CD14-positive monocyte (primary cell): ENCODE measurements around the gene WASHC4. TPM values are rescaled to one million over a fixed set of nuclear protein-coding genes. Genes with fewer than 3 reads are reported as not detected.

Experiments used
- DNase-seq, 3 donors: peaks; one replicate each; pipeline ENCODE4 v3.0.0-alpha.2; 2011 to 2022
- H2AFZ ChIP-seq: 2 replicates; pipeline ENCODE4 v1.6.0; 2012; ENCODE audit warnings: mild to moderate bottlenecking, low read depth, low read length, inconsistent platforms; ENCODE audit not compliant: insufficient read depth, poor library complexity, severe bottlenecking
- H3K27ac ChIP-seq, 2 donors: 1 replicate in 1 of 2; 2 replicates in 1 of 2; pipeline ENCODE4 v1.5.1; 2012 to 2013; ENCODE audit warnings: low read length in 2 of 2, control low read depth in 1 of 2, inconsistent platforms in 1 of 2, low read depth in 1 of 2, mild to moderate bottlenecking in 1 of 2
- H3K27me3 ChIP-seq, 2 donors: one replicate each; pipeline versions ENCODE4 v1.6.0 to v1.6.1; 2011 to 2013; ENCODE audit warnings: low read length in 2 of 2; ENCODE audit not compliant: control insufficient read depth in 2 of 2, insufficient read depth in 2 of 2
- H3K36me3 ChIP-seq, 2 donors: replicated peaks in 1 of 2; 1 replicate in 1 of 2; 2 replicates in 1 of 2; pipeline versions ENCODE4 v1.5.1 to v1.6.1; 2012 to 2013; ENCODE audit warnings: low read length in 2 of 2, control low read depth in 1 of 2, inconsistent platforms in 1 of 2, mild to moderate bottlenecking in 1 of 2; ENCODE audit not compliant: insufficient read depth in 2 of 2, control insufficient read depth in 1 of 2
- H3K4me1 ChIP-seq, 2 donors: 1 replicate in 1 of 2; 2 replicates in 1 of 2; pipeline versions ENCODE4 v1.5.1 to v1.6.1; 2012 to 2013; ENCODE audit warnings: low read length in 2 of 2, control low read depth in 1 of 2, inconsistent platforms in 1 of 2, mild to moderate bottlenecking in 1 of 2, moderate library complexity in 1 of 2; ENCODE audit not compliant: insufficient read depth in 2 of 2, control insufficient read depth in 1 of 2
- H3K4me2 ChIP-seq: replicated peaks from 2 replicates; pipeline ENCODE3; 2012; ENCODE audit warnings: low read length, moderate library complexity, mild to moderate bottlenecking; ENCODE audit not compliant: poor library complexity, severe bottlenecking; ENCODE audit errors: extremely low read depth
- H3K4me3 ChIP-seq, 3 experiments: fragments of 200-600 bp in 1 of 3; sonication (generic) in 1 of 3; replicated peaks in 1 of 3; 1 replicate in 2 of 3; 2 replicates in 1 of 3; pipeline ENCODE4 v1.5.1; 2011 to 2013; ENCODE audit warnings: low read length in 3 of 3, mild to moderate bottlenecking in 3 of 3, control low read depth in 2 of 3, low read depth in 2 of 3, inconsistent platforms in 1 of 3, moderate library complexity in 1 of 3
- H3K79me2 ChIP-seq: 2 replicates; pipeline ENCODE4 v1.6.0; 2012; ENCODE audit warnings: mild to moderate bottlenecking, control low read depth, inconsistent platforms, low read length, moderate library complexity; ENCODE audit not compliant: insufficient read depth
- H3K9ac ChIP-seq: 2 replicates; pipeline ENCODE4 v1.6.0; 2017; ENCODE audit warnings: low read length, mild to moderate bottlenecking; ENCODE audit not compliant: insufficient read depth, poor library complexity, severe bottlenecking
- H3K9me3 ChIP-seq, 2 donors: replicated peaks in 1 of 2; 1 replicate in 1 of 2; 2 replicates in 1 of 2; pipeline versions ENCODE4 v1.5.1 to v1.6.1; 2012 to 2013; ENCODE audit warnings: low read length in 2 of 2, control low read depth in 1 of 2; ENCODE audit not compliant: control insufficient read depth in 1 of 2, insufficient read depth in 1 of 2
- H4K20me1 ChIP-seq: 2 replicates; pipeline ENCODE4 v1.6.0; 2012; ENCODE audit warnings: mild to moderate bottlenecking, low read length, control low read depth, moderate library complexity; ENCODE audit not compliant: insufficient read depth
- H3K27ac Mint-ChIP-seq, 7 donors: one replicate each; pipeline ENCODE4 v1.8.0; 2020; ENCODE audit warnings: mild to moderate bottlenecking in 7 of 7, mixed read lengths in 7 of 7, moderate library complexity in 6 of 7, inconsistent platforms in 2 of 7
- H3K27me3 Mint-ChIP-seq, 3 donors: one replicate each; pipeline ENCODE4 v1.8.0; 2021 to 2022; ENCODE audit warnings: low read depth in 3 of 3, mild to moderate bottlenecking in 3 of 3, mixed read lengths in 3 of 3, moderate library complexity in 3 of 3, inconsistent platforms in 1 of 3
- H3K36me3 Mint-ChIP-seq, 2 donors: one replicate each; pipeline ENCODE4 v1.8.0; 2020; ENCODE audit warnings: mixed read lengths in 2 of 2, inconsistent platforms in 1 of 2, mild to moderate bottlenecking in 1 of 2
- H3K4me1 Mint-ChIP-seq: one replicate; pipeline ENCODE4 v1.8.0; 2020; ENCODE audit warnings: mild to moderate bottlenecking, mixed read lengths
- H3K4me3 Mint-ChIP-seq, 2 donors: one replicate each; pipeline ENCODE4 v1.8.0; 2020; ENCODE audit warnings: mild to moderate bottlenecking in 2 of 2, mixed read lengths in 2 of 2, moderate library complexity in 1 of 2
- H3K9me3 Mint-ChIP-seq, 7 donors: one replicate each; pipeline ENCODE4 v1.8.0; 2020 to 2022; ENCODE audit warnings: mixed read lengths in 7 of 7, mild to moderate bottlenecking in 6 of 7, moderate library complexity in 6 of 7, inconsistent platforms in 2 of 7
- WGBS: methylation state at CpG from one replicate; pipeline ENCODE4 v1.1.5; 2013; ENCODE audit warnings: missing lambda C conversion rate; ENCODE audit not compliant: insufficient coverage; 5-methylcytosine and 5-hydroxymethylcytosine counted together
- intact Hi-C, 2 donors: fragments of 100-400 bp; cut with micrococcal nuclease; formaldehyde crosslinking; loops; one replicate each; pipeline versions ENCODE4 v1.15.0 to v1.15.1; 2023
- polyA plus RNA-seq, 3 donors: library from polyadenylated mRNA; depleted of rRNA in 1 of 3; unstranded in 2 of 3; stranded (reverse) in 1 of 3; fragments of 300-500 nt in 2 of 3; fragments of >200 nt in 1 of 3; fragmentation: Illumina TruSeq in 2 of 3; gene quantifications; 1 replicate in 2 of 3; 2 replicates in 1 of 3; pipeline ENCODE4 v1.2.3, GENCODE V29; 2012 to 2021
- TF ChIP-seq, protein P1 (sequence below): fragments of 200-600 bp; IDR thresholded peaks from one replicate; pipeline ENCODE4 v1.8.0; 2022; ENCODE audit warnings: antibody characterized with exemption, mild to moderate bottlenecking

The WASHC4 gene
- polyA plus RNA-seq, 3 donors, result 62.6 to 95.3 (median 69.0) TPM

DNA sequence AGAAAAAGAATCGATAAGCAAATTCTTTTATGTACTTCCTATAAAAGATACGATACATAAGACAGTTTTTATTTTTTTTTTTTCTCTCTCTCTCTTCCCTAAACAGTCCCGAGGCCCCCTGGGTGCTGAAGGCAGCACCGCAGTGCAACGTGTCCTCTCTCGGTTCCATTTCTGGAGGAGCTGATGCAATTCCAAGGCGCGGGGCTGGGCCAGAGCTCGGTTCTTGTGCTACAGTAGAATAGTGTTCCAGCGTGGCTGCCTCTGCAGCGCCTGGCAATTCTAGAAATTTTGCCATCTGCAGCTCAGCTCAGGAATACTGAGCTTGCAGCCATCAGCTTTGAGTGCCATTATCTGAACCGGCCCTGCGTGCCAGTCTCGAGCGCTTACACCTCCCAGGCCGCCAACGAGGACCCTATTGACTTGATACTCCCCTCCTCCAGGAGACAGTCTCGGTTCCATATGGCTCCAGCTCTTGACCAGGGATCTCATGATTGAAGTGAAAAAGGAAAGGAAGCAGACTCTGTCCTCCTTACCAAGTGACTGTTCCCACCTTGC is 23.9 kb upstream of the WASHC4 start:
- peaks cover 8% of the 10 kb centered on the region for H3K4me1 Mint-ChIP-seq
- no peaks in the 10 kb centered on the region for H3K36me3 Mint-ChIP-seq
- no peaks in the 10 kb centered on the region for H3K9me3 ChIP-seq
- peaks cover under 1 to 6% (median 4%) of the 10 kb centered on the region in 3 donors for H3K27me3 Mint-ChIP-seq
- 3% methylated on average over 9 of the region's 18 CpGs for WGBS
- peak overlapping the region; percentile 81 for H2AFZ ChIP-seq
- H3K27ac Mint-ChIP-seq, result peak overlapping the region in 2 of 7 donors; percentile 40 to 63
- peak; percentile 17 to 40 (median 37) for DNase-seq
- peaks cover 0 to 9% (median 6%) of the 10 kb centered on the region in 7 donors for H3K9me3 Mint-ChIP-seq
- H3K9ac ChIP-seq, result peak overlapping the region; percentile 56
- no peaks in the 10 kb centered on the region for H4K20me1 ChIP-seq
- H3K4me1 ChIP-seq, result peaks cover 8 to 19% of the 10 kb centered on the region in 2 donors
- no peak overlapping the region for H3K27ac ChIP-seq
- H3K27me3 ChIP-seq, result peaks cover 0 to 3% of the 10 kb centered on the region in 2 donors
- H3K4me3 ChIP-seq, result peak overlapping the region; percentile 33 to 81 (median 48)
- intact Hi-C loops, result no loop called here
- H3K36me3 ChIP-seq, result no peaks in the 10 kb centered on the region
- H3K79me2 ChIP-seq, result no peaks in the 10 kb centered on the region
- peak overlapping the region; percentile 92 for H3K4me2 ChIP-seq
- TF ChIP-seq, protein P1, sequence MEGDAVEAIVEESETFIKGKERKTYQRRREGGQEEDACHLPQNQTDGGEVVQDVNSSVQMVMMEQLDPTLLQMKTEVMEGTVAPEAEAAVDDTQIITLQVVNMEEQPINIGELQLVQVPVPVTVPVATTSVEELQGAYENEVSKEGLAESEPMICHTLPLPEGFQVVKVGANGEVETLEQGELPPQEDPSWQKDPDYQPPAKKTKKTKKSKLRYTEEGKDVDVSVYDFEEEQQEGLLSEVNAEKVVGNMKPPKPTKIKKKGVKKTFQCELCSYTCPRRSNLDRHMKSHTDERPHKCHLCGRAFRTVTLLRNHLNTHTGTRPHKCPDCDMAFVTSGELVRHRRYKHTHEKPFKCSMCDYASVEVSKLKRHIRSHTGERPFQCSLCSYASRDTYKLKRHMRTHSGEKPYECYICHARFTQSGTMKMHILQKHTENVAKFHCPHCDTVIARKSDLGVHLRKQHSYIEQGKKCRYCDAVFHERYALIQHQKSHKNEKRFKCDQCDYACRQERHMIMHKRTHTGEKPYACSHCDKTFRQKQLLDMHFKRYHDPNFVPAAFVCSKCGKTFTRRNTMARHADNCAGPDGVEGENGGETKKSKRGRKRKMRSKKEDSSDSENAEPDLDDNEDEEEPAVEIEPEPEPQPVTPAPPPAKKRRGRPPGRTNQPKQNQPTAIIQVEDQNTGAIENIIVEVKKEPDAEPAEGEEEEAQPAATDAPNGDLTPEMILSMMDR, result no peak
- peak overlapping the region; percentile 84 to 95 for H3K4me3 Mint-ChIP-seq

DNA sequence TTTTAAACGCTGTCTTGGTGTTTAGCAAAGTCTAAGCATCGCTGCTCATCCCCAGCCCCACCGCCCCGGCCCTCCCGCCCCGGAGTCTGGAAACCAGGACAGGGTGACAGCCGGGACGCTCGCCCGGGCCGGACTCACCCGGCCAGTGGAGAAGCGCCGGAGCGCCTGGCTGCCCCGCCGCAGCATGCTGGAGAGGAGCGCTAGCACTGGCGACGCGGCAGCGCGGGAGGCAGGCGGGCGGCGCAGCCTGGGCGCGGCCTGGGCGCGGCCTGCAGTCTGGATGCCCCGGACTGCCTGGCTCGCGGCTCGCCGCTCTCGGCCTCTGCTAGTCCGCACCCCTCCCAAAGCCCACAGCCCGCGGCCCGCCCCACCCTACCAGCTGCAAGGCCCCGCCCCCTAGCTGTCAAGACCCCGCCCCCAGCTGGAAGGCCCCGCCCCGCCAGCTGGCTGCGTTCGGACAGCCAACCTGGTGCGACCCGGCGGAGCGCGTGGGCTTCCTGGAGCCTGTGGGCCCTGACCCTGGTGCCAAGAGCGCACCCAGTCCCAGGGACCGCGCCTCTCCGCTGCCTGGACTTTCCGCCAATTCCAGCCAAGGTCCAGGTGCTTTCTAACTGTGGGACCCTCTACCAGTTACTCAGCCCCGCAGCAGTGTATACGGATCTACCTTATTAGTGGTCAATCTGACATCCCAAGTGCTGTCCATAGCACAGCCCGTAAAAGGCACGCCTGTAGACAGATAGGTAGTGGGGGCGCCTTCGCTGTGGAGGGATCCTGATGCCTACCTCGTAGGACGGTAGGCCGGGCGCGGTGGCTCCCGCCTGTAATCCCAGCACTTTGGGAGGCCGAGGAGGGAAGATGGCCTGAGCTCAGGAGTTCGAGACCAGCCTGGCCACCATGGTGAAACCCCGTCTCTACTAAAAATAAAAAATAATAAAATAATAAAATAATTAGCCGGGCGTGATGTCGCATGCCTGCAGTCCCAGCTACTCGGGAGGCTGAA is 23.0 kb upstream of the WASHC4 start, which contains the start of gene ALDH1L2:
Gene ALDH1L2, minus strand, starts transcription at position 208 of the 1,000 bp plus-strand sequence. Its CDS starts 22 bp downstream, at position 186.
- TF ChIP-seq, protein P1, result no peak
- peak within 1 kb of the TSS; percentile 84 to 95 for H3K4me3 Mint-ChIP-seq
- no peak within 1 kb of the TSS for H3K27ac ChIP-seq
- peak within 1 kb of the TSS; percentile 81 for H2AFZ ChIP-seq
- no peaks in the 10 kb centered on the region for H3K36me3 ChIP-seq
- H3K27ac Mint-ChIP-seq, result peak within 1 kb of the TSS in 2 of 7 donors; percentile 40 to 63
- no peaks in the 10 kb centered on the region for H3K36me3 Mint-ChIP-seq
- peak within 1 kb of the TSS; percentile 33 to 81 (median 48) for H3K4me3 ChIP-seq
- peaks cover 1 to 5% (median 4%) of the 10 kb centered on the region in 3 donors for H3K27me3 Mint-ChIP-seq
- H3K79me2 ChIP-seq, result no peaks in the 10 kb centered on the region
- peak; percentile 56 to 68 (median 59) for DNase-seq
- intact Hi-C loops, result no loop called here
- H3K4me2 ChIP-seq, result peak within 1 kb of the TSS; percentile 92
- peak within 1 kb of the TSS; percentile 56 for H3K9ac ChIP-seq
- 22% methylated on average over 68 of the region's 75 CpGs for WGBS
- H3K4me1 ChIP-seq, result peaks cover 8 to 19% of the 10 kb centered on the region in 2 donors
- H3K4me1 Mint-ChIP-seq, result peaks cover 8% of the 10 kb centered on the region
- H3K27me3 ChIP-seq, result peaks cover 0 to 3% of the 10 kb centered on the region in 2 donors
- no peaks in the 10 kb centered on the region for H3K9me3 ChIP-seq
- no peaks in the 10 kb centered on the region for H4K20me1 ChIP-seq
- peaks cover 0 to 9% (median 6%) of the 10 kb centered on the region in 7 donors for H3K9me3 Mint-ChIP-seq
